ENCODE measurements around the gene KCNN3. TPM values are rescaled to one million over a fixed set of nuclear protein-coding genes. Genes with fewer than 3 reads are reported as not detected.

KCNN3 gene
- total and polyA plus RNA-seq, 2 donors (not counting 1 experiment from before 2014, with no cell fraction given), result 0.17 to 0.82 TPM

DNA sequence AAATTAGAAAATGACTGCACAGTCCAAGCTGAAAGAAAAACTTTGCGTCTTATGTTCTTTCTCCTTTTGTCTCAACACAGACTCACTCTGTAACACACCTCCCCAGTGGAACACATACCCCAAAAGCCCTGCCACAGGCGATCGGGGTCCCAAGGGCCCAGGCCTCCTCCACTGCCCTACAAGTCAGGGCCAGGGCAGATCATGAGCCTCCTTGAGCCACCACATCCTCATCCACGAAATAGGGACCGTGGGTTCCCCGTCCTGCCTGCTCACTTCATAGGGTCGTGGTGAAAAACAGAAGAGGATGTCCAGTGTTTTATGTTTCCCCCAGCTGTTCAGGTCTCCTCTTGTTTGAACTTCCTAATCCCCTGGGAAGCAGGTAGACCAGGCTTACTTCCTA lies 116.7 kb downstream of the KCNN3 start:
- Mint-ChIP-seq H3K9me3 (ENCODE audit: insufficient read depth) (no peaks in the 10 kb centered on the region), H3K4me1 (peaks cover under 1% of the 10 kb centered on the region), H3K27me3 (peaks cover 44% of the 10 kb centered on the region), H3K4me3 (no peak overlapping the region), H3K27ac (no peak overlapping the region)
- H3K79me2 ChIP-seq (ENCODE audit: control insufficient read depth, insufficient read depth, low read length), result no peaks in the 10 kb centered on the region
- H4K20me1 ChIP-seq (ENCODE audit: control insufficient read depth, insufficient read depth, low read length, poor library complexity, severe bottlenecking), result no peaks in the 10 kb centered on the region
- peaks cover 0 to 3% (median 0%) of the 10 kb centered on the region in 3 donors for H3K9me3 ChIP-seq (ENCODE audit: control extremely low read depth in 1 of 3, control insufficient read depth in 2 of 3, insufficient read depth in 1 of 3, low read length in 2 of 3)
- POLR2A ChIA-PET, result no interaction called here
- H3K4me1 ChIP-seq (ENCODE audit: control insufficient read depth in 2 of 2, insufficient read depth in 2 of 2, low read length in 2 of 2), result peaks cover under 1 to 3% of the 10 kb centered on the region in 2 donors
- TF ChIP-seq, protein P1, sequence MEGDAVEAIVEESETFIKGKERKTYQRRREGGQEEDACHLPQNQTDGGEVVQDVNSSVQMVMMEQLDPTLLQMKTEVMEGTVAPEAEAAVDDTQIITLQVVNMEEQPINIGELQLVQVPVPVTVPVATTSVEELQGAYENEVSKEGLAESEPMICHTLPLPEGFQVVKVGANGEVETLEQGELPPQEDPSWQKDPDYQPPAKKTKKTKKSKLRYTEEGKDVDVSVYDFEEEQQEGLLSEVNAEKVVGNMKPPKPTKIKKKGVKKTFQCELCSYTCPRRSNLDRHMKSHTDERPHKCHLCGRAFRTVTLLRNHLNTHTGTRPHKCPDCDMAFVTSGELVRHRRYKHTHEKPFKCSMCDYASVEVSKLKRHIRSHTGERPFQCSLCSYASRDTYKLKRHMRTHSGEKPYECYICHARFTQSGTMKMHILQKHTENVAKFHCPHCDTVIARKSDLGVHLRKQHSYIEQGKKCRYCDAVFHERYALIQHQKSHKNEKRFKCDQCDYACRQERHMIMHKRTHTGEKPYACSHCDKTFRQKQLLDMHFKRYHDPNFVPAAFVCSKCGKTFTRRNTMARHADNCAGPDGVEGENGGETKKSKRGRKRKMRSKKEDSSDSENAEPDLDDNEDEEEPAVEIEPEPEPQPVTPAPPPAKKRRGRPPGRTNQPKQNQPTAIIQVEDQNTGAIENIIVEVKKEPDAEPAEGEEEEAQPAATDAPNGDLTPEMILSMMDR (IDR thresholded peaks at IDR 0.05), result no peak
- no peak for TF ChIP-seq EZH2 (IDR thresholded peaks at IDR 0.05; ENCODE audit: borderline replicate concordance, insufficient read depth, low read depth, low read length, poor library complexity, severe bottlenecking)
- no peak overlapping the region for H3K4me2 ChIP-seq (replicated peaks; ENCODE audit: low read depth, low read length, poor library complexity, severe bottlenecking)
- CTCF ChIA-PET, result no interaction called here
- no peak overlapping the region for H3K9ac ChIP-seq (ENCODE audit: low read length)
- H3K4me3 ChIP-seq (ENCODE audit: control extremely low read depth in 1 of 5, extremely low read depth in 1 of 5, insufficient read depth in 1 of 5, low read depth in 2 of 5, low read length in 4 of 5), result no peak overlapping the region
- intact Hi-C loops (cut with micrococcal nuclease), result no loop called here
- H3K27ac ChIP-seq (ENCODE audit: low read length in 2 of 2), result no peak overlapping the region
- WGBS (ENCODE audit: insufficient coverage), result 83% methylated on average over 3 of the region's 7 CpGs
- H3K36me3 ChIP-seq (replicated peaks in 1 of 2; ENCODE audit: control extremely low read depth in 1 of 2, control insufficient read depth in 1 of 2, extremely low read depth in 1 of 2, insufficient read depth in 2 of 2, low read length in 1 of 2), result no peaks in the 10 kb centered on the region
- H3K27me3 ChIP-seq (replicated peaks in 1 of 4; ENCODE audit: control extremely low read depth in 1 of 4, control insufficient read depth in 3 of 4, insufficient read depth in 4 of 4, low read length in 3 of 4), result peaks cover 0 to 31% (median 4%) of the 10 kb centered on the region in 4 experiments
- ATAC-seq (ENCODE audit: low read depth), result no peak
- DNase-seq, result no peak
- H2AFZ ChIP-seq (ENCODE audit: insufficient read depth, low read depth, low read length, poor library complexity, severe bottlenecking), result no peak overlapping the region

DNA sequence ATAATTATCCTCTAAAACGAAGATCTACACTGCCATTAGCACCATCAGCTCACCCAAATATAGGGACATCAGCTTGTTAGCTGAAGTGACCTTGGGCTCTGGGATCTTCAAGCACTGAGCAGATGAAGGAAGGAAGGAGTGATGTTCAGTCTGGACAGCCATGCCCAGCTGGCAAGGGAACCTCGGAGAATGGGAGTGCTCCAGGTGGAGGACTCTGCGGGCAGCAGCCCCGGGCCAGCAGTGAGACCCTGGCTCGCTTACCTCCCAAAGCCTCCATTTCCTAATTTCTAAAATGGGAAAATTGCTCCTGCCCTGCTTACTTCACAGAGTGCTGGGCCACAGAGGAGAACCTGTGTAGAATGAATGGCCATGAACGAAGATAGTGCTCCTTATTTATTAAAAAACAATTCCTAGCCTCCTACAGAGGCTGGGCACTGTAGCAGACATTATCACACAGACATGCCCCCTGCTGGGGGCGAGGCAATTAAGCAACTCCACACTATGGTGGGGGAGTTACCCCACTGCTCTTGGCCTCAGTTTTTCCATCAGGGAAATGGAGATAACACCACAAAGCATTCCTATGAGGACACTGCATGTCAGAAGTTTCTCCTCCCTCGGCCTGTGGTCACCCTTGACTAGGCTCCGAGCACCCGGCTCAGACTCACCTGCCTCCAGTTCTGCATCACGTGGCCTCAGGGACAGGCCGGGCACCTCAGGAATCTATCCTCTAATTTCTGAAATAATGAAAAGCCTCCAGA lies 117.6 kb downstream of the KCNN3 start:
- Histone ChIP-seq H3K4me3 (ENCODE audit: control extremely low read depth in 1 of 5, extremely low read depth in 1 of 5, insufficient read depth in 1 of 5, low read depth in 2 of 5, low read length in 4 of 5) (no peak overlapping the region), H3K36me3 (replicated peaks in 1 of 2; ENCODE audit: control extremely low read depth in 1 of 2, control insufficient read depth in 1 of 2, extremely low read depth in 1 of 2, insufficient read depth in 2 of 2, low read length in 1 of 2) (no peaks in the 10 kb centered on the region), H4K20me1 (ENCODE audit: control insufficient read depth, insufficient read depth, low read length, poor library complexity, severe bottlenecking) (no peaks in the 10 kb centered on the region), H3K27me3 (replicated peaks in 1 of 4; ENCODE audit: control extremely low read depth in 1 of 4, control insufficient read depth in 3 of 4, insufficient read depth in 4 of 4, low read length in 3 of 4) (peaks cover 0 to 27% (median 4%) of the 10 kb centered on the region in 4 experiments), H3K9me3 (ENCODE audit: control extremely low read depth in 1 of 3, control insufficient read depth in 2 of 3, insufficient read depth in 1 of 3, low read length in 2 of 3) (peaks cover 0 to 3% (median 0%) of the 10 kb centered on the region in 3 donors), H2AFZ (ENCODE audit: insufficient read depth, low read depth, low read length, poor library complexity, severe bottlenecking) (no peak overlapping the region), H3K4me2 (replicated peaks; ENCODE audit: low read depth, low read length, poor library complexity, severe bottlenecking) (no peak overlapping the region), H3K4me1 (ENCODE audit: control insufficient read depth in 2 of 2, insufficient read depth in 2 of 2, low read length in 2 of 2) (peaks cover 10 to 13% of the 10 kb centered on the region in 2 donors), H3K27ac (ENCODE audit: low read length in 2 of 2) (no peak overlapping the region), H3K79me2 (ENCODE audit: control insufficient read depth, insufficient read depth, low read length) (no peaks in the 10 kb centered on the region), H3K9ac (ENCODE audit: low read length) (no peak overlapping the region)
- no peak for TF ChIP-seq EZH2 (IDR thresholded peaks at IDR 0.05; ENCODE audit: borderline replicate concordance, insufficient read depth, low read depth, low read length, poor library complexity, severe bottlenecking)
- TF ChIP-seq, protein P1 (IDR thresholded peaks at IDR 0.05), result peak; percentile 13
- Mint-ChIP-seq H3K4me3 (no peak overlapping the region), H3K27ac (no peak overlapping the region), H3K4me1 (peaks cover 10% of the 10 kb centered on the region), H3K27me3 (peaks cover 47% of the 10 kb centered on the region), H3K9me3 (ENCODE audit: insufficient read depth) (no peaks in the 10 kb centered on the region)
- intact Hi-C loops (cut with micrococcal nuclease), result no loop called here
- ATAC-seq (ENCODE audit: low read depth) (no peak), DNase-seq (no peak)
- WGBS (ENCODE audit: insufficient coverage), result 90% methylated on average over 3 of the region's 12 CpGs
- POLR2A ChIA-PET, result interaction anchor here (0.6 kb wide), 1 partner anchor 243 kb away, joined by 8 read pairs; no protein-coding TSS in a partner anchor
- CTCF ChIA-PET, result no interaction called here

Measured in B cell (primary cell).